Activated CD8-positive, alpha-beta memory T cell treated with anti-CD3 and anti-CD28 coated beads for 48 hours (primary cell): ENCODE results near the gene GFRA1.

ENCODE experiments used
- DNase-seq, 3 experiments: peaks; one replicate each; pipeline ENCODE4 v3.0.0-alpha.2; 2020; ENCODE audit warnings: low read depth in 2 of 3, low spot score in 2 of 3

Gene GFRA1

DNA sequence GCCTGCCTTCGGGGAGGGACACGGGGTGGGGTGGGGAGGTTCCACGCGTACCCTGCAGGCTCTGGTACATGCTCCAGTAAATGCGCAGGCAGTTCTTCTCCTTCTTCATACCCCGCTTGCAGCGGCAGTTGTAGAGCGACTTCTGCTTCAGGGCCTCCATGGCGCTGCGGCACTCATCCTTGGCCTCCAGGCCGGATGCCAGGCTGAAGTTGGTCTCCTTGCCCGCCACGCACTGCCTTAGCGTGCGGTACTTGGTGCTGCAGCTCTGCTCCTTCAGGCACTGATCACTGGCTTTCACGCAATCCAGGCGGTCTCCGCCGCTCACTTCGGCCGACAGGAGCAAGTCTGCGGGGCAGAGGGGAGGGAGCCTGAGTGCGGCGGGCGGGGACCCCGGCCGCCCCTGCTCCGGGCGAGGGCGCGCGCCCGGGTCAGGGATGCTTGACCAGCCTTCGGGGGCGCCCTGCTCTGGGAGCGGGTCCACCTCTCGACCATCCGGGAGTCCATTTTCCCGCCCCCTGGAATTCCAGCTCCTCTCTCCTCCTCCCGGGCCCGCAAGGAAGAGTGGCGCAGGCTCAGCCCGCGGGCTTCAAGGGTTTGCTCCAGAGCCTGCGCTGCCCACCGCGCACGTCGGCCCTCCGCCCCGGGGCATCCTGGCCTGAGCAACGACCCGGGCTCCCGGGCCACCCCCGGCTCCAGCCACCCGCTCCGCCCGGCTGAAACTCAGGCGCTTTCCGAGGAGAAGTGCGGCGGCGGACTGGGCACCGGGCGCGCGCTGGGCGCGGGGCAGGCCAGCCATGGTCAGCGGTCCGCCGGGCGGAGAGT, 2.0 kb downstream of the GFRA1 start:
- DNase-seq = no peak

DNA sequence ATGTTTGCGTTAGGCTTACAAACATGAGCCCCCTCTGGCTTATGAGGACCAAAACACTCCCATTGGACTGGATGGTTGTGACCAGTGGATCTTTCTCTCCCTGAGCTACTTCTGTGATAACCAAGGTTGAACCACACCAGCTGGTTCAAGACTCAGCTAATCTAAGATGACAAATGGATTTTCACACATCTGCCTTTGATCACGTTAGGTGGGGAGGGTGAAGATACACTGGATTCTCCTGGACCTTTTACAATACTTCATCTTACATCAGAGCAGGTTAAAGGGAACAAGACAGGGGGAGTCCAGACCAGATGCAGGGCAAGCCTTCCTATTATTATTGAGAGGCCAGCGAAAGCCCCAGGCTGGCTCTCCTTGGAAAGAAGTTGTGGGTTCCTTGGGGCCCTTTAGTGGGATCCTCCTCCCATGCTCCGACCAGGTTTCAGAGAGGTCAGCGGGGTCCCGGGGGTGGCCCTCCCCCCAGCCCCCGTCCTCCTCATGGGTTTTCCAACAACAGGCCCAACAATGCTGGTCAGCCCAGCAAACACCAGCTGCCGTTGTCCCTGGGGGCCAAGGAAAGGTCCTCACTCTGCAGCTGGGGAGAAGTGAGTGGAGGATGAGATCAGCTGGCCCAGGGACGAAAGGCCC, 2.8 kb downstream of the GFRA1 start:
- DNase-seq = no peak

DNA sequence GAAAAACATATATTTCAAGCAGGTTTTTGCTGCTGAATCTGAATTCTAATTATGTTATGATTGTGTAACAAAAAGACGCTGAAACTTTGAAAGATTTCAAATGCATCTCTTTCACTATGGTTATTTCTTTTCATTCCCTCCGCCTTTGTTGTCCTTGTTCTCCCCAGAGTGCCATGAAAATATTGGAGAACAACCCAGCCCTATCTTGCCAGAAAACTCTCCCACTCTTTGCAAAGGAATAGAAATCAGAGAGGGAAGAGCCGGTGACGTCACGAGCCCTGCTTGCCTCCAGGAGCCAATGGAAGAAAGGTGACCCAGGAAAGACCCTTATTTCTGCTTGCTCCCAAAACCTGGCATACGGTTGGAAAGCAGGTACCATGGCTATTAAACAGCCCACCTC, 3.4 kb downstream of the GFRA1 start:
- DNase-seq = no peak

DNA sequence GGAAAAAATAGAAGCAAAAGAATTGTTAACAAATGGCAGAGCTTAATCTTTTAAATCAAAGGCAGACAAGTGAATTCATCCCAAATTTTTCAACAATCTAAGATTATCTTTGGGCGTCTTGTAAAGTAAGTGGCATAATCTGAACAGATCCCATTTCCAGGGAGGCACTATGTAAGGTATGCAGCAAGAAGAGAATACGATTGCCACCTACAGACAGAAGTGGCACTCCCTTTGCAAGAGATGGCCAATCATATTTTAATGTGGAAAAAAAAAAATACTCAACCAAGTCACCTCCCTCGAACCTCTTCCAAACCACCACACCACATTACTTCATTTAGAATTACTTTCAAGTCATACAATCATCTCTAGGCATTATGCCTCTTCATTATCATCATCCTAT, 4.0 kb downstream of the GFRA1 start:
- no peak for DNase-seq

DNA sequence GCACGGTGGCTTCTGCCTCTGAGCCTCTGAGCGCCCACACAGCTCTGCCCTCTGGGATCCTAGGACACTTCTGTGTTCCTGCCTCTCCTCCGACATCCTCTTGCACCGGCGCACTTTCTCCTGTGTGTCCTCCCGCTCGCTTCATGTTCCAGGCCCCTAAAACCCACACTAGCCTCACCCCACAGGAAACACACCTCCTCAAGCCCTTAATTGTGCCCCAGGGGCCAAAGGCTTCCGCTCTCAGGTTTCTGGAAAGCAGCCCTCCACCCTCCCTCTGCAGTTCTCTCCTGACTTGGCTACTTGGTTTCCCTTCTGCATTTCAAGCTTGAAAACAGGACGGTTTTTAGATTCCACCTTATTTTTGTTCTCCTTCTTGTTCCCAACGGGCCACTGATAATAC, 7.3 kb downstream of the GFRA1 start:
- DNase-seq = no peak

DNA sequence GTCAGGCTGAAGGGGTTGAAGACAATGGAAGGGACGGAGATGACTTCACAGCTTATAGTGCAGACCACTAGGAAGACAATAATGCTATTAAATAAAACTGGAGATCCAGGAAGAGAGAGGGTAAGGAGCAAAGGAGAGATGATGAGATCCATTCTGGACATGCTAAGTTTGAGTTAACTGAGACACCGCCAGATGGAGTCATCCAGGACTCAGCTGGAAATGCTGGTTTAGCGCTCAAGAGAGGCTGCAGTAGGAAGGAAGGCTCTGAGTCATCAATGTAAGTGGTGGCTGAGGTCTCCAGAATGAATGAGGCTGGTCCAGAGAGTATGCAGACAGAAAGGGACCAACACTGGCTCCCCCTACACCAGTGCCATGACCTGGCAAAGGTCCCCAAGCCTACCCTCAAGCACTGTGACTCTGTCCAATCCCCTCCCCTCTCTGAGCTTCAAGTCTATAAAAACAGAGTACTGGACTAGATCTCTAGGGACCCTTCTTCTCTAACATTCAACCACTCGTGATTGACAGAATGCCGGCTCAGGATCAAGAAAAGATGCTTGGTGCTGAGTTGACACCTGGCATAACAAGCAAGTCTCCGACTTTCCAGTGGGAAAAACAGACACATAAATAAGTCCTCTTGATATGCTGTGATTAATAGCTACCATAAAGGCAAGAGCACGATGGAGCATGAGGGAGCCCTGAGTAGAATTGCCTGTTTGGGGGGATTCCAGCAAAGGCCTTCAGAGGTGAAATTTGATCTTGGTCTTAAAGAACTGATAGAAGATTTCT, 8.9 kb downstream of the GFRA1 start:
- DNase-seq = no peak

DNA sequence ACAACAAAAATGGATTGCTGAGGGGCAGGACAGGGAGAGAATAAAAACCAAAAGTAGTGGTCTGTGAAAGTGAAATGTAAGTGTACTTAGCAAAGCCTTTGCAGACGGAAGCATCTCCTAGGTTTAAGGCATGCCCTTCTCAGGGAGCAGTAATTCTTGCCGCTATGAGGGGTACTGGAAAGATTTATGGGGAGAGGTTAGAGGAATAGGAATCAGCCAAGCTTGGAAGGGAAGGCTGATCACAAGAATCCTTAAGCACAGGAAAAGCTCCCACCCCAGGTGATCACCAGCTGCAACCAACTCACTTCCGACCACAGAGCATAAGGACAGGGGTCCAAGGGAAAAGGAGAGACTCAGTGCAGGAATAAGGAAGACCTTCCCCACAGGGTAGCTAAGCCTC, 10.3 kb downstream of the GFRA1 start:
- no peak for DNase-seq

DNA sequence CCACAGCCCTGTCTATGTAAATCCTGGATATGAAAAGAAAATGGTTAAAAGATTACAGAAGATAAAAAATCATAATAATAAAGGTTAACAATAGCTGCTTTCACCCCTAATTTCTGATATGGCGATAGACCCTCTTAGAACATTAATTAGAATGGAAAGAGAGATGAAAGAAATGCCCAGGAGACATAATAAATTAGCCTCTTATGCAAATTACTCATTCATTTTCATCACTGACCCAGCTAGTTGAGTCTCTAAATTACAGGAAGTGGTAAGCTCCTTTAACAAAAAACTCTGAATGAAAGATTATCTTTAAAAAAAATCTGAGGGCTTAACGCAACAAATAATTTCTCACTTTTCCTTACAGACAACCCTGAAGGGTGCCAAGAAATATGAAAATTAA, 12.4 kb downstream of the GFRA1 start:
- no peak for DNase-seq

DNA sequence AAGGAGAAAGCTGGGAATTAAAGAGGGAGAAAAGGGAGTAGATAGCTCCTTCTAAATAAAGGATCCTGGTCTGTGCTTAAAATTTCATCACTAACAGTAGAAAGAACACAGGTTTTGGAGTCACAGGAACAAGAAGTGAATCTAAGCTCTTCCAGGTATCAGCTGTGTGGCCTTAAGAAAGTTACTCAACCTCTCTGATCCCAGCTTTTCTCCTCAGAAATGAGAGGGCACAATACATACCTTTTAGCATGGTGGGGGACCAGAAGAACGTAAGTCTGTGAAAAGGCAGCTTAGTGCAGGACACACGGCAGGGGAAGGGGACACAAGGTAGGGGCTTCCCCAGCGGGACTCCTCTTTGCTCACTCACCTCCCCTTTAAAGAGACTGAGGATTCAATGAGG, 13.4 kb downstream of the GFRA1 start:
- DNase-seq = no peak

DNA sequence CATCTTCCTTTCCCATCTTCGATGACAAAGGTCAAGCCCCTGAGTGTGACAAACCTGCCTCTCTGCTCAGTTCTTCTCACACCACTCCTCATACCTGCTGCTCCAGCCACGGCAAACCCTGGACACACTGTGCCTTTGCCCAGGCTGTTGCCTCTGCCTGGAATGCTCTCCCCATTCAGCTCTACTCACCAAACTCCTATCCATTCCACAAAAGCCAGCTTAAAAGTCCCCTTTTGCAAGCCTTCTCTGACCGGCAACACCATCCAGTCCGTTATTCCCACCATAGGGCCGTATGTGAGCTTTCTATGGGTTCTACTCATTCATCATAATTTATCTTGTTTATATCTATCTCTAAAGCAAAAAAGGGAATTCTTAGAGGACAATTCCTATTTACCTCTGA, 15.2 kb downstream of the GFRA1 start:
- DNase-seq = no peak

DNA sequence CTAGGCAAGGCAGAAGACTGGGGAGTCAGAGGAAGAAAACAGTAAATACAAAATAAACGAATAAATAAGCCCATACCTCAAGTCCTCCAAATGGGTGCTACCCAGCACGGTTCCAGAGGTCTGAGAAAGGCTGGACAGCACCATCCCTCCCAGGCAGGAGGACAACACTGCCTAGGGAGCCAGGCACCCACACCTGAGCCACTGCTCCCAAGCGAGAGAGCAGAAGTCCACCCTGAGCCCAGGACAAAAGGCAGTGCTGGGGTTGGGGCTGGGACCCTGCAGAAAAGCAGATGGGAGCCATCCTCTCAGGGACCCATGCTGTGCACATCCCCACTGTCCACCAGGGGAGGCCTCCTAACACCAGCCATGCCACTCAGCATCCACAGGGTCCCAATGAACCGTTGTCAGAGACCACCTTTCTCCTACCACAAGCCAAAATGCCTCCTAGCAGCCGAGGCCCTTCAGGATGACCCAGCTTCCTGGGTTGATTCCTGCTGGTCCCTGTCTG, 16.2 kb downstream of the GFRA1 start:
- no peak for DNase-seq

DNA sequence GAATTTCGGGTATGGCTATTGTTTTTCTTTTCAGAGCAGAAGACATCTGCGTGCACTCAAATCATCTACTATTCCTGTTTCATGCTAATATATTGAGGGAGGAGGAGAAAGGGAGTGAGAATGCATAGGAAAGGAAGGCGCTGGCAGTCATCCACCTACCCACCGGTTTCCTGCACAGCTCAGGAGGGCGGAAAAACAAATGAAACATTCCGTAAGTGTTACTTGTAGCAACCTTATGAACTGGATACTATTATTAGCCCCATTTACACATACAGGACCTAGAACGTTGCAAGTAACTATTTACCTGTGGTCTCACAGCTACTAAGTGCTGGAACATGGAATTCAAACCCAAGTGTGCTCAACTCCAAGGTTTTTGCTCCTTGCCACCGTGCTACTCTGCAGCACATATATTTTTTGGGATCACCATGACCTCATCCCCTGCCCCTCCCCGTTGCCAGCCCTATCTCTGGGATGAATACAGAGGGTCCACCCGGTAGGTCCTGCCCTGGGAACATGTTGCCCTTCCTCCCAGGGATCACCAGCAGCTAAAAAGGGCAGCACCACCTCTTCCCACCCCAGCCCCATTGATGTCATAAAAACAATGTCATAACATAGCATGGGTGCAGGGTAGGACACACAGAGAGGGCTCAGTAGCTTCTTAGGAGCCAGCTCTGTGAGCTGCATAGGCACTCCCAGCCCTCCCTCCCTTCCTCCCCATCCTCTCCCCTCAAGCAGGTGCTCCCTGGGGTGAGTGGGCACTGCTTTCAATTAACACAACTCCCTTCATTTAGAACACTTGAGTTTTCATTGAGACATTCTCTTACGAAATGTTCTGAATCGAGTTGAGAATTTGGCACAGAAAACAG, 16.9 kb downstream of the GFRA1 start:
- no peak for DNase-seq

DNA sequence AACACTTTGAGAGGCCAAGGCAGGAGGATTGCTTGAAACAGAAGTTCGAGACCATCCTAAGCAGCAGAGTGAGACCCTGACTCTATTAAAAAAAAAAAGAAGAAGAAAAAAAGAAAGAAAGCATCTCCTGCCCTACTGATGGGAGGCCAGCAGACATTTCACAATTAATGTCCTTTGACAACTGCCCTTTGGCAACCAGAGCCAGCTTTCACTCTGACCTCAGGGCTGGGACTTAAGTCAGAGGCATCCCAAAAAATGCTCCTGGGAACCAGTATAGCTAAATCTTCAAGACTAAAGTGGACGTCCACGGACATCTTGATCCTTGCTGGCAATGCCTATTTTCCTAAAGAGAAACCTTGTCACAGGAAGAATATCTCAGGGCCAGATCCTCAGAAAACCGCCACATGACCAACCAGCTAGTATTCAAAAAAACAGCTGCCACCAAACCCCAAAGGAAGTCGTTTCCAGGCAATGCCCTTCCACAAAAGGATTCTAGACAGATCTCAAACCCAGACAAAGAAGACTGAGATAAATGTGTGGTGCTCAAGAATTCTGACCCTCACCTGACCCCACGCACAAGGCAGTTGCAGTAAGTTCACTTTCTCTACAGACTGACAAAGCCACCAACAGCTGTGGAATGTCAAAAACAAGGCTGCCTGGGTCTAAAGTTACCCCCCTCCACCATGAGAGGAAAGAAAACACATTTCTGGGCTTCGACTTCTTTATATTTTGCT, 18.4 kb downstream of the GFRA1 start:
- DNase-seq = no peak

DNA sequence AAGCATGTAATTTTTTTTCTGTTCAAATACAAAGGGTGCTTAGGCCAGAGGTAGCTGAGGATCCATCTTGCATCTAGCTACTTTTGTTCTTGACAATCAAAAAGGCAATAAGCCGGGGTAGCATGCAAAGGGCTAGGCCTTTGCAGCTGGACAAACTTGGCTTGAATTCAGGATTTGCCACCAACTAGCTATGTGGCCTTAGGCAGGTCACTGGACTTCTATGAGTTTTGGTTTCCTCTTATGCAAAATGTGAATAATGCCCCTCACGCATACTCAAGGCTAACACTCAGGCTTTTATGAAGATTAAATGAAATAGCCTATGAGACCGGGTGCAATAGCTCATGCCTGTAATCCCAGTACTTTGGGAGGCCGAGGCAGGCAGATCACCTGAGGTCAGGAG, 19.3 kb downstream of the GFRA1 start:
- DNase-seq = no peak

DNA sequence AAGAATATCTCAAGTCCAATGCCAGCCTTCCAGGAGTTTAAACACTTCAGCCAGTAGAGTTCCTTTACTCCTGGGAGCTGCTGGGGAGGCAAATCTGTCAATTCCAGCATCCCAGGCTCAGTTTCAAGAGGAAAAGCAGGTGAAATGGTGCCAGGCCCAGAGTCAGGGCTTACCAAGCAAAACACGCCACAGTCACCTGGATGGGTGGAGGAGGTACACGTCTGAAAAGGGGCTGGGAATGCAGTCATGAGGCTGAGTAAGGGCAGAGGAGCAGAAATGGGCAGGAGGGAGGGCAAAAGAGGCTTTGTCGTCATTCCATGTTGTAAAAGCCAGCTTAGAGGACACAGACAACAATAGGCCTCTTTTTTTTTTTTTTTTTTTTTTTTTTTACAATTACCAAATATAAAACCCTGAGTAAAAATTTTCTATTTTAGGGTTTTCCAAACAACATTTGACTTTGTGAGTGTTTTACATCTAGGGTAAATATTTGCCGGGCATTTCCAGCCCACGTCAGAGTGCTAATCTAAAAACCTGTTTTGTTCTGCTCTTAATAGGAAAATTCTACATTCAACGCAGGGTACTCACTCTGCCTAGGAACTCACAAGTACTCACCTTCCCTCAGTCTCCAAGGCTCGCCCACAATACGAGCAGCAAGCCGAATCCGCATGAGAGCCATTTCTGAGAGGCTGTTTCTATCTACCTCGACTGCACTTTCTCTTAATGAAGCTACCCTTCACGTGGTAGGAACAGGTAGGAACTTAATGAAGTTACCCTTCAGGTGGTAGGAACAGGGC, 21.2 kb downstream of the GFRA1 start:
- DNase-seq = no peak

DNA sequence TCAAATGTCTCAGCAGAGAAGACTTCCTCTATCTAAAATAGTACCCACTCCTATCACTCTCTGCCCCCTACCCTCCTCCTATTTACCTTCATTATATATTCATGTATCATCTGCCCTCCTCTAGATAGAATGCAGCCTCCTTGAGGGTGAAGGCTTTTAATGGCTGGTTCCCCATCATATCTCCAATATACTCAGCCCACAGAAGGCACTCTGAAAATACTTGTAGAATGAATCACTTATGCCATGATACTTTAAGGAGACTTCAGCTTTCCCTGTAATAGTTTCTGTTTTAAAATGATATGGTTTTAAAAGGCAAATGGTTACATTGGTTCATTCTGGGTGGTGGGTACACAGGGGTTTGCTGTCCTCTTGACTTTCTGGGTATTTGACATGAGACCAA, 25.3 kb downstream of the GFRA1 start:
- no peak for DNase-seq

DNA sequence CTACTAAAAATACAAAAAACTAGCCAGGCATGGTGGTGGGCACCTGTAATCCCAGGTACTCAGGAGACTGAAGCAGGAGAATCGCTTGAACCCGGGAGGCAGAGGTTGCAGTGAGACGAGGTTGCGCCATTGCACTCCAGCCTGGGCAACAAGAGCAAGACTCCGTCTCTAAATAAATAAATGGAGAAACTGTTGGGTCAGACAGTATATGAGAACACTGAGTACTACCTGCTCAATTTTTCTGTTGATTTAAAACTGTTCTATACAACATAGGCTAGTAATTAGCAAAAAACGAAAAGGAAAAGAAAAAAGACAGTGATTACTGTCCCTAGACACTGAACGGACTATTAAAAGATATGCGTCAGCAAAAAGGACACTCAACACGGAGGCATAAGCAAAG, 26.7 kb downstream of the GFRA1 start:
- no peak for DNase-seq

DNA sequence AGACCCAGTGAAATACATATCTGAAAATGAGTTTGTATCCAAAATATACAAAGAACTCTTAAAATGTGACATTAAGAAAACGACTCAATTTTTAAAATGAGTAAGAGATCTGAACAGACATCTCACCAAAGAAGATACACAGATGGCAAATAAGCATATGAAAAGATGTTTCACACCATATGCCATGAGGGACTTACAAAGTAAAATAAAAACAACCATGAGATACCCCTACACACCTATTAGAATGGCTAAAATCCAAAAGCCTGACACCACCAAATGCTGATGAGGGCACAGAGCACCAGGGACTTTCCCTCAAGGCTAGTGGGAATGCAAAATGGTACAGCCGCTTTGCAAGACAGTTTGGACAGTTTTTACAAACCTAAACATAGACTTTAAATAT, 27.9 kb downstream of the GFRA1 start:
- no peak for DNase-seq

DNA sequence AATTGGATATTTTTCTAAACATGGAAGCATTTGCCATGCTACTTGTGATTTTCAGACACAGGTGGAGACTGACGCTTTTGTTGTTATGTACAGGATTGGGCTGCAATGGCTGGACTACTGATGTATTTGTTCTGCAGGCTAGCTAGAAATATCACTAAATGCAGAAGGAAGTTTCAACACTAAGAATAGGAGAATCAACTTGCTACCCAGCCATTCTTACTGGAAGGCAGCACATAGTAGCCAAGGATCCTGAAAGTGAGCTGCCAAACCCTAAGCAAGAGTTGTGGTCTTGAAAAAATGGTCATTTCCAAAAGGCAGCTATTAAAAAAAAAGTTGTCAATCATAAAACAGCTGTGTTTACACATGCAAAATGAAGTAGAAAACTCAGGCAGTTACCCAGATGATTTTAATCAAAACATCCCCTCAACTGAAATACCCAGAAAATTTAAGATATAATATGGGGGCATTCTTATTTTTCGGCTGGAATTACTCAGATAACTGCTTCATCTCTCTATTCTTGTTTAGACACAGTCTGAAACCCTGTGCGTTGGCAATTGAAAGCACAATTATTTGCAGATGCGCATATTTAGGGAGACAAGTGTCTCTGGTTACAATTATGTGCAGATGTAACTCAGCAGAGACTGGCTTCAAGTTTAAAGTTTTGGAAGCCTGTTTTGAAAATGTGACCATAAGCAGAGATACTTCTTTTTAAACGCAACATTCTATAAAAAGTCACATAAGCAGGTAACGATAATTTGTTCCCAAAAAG, 31.2 kb downstream of the GFRA1 start:
- DNase-seq = no peak
